Measurements from ENCODE around the gene ZNF808. TPM values are rescaled to one million over a fixed set of nuclear protein-coding genes. Genes with fewer than 3 reads are reported as not detected.
"Not testable (repeated sequence)": the region's sequence is repeated elsewhere in the genome, so short reads cannot be mapped to it uniquely, and the experiment has no call there.

Gene ZNF808
- total RNA-seq, 1 donor from 2014 or later, result 41.6 TPM

DNA sequence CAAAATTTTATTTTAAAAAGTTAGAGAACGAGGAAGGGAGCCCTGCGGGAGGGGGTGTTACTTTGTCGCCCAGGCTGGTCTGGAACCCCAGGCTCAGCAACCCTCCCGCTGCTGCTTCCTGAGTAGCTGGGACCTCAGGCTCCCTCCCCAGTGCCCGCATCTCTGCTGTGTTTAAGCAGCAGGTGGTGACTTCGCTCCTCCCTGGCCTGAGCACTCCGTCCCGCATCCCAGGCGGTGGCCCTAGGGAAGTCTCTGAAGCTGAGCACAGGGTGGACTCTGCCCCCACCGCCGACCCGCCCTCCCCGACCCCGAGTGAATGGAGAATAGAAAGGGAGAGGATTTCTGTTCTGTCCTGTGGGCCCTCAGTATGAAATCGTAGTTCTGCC lies 73.2 kb downstream of the ZNF808 start:
- Mint-ChIP-seq H3K4me3 (ENCODE audit: low read depth) (peak overlapping the region; percentile 86), H3K27ac (peak overlapping the region; percentile 90), H3K9me3 (ENCODE audit: low read depth) (no peaks in the 10 kb centered on the region)

DNA sequence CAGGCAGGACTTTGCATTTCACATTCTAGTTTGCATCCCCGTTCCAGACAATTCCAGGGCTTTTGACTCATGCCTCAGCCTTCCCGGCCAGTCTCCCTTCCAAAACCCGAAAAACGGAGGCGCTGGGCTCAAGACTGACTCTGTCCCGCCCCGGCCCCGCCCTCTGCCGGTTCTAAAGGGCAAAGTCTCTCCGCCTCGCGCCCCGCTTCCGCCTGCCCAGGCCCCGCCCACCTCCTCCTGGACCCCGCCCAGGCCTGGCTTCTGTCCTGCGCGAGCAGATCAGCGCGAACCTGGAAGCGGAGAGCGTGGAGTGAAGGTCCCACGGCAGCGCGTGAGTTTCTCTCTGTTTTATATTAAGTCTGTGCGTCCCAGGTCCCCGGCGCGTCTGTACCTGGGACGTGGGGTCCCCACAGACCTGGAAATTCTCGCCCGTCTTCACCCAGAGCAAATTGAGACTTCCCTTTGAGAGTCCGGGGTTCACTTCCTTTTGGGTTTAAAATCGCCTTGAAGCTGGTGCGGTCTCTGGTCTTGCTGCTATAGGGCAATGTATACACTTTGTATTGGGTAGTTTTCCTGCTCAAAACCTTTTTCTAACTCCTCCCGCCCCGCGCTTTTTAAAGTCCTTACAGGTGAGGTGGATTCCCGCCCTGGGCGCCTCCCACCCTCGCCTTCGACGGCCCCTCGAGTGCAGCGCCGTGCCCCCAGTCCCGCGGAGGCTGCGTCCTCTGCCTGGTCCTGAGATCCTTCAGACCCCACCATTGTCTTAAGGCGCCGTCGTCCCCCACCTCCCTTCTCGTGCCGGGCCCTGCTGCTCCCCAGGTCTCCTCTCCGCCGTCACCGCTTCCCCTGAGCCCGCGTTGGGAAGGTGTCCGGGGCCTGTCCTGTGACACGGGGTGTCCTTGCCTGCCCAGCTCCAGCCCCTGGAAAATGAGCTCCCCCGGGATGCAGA lies 73.8 kb downstream of the ZNF808 start:
- peak overlapping the region; percentile 86 for H3K4me3 Mint-ChIP-seq (ENCODE audit: low read depth)
- peaks cover 34% of the 10 kb centered on the region for H3K4me1 Mint-ChIP-seq (ENCODE audit: low read depth)
- H3K36me3 Mint-ChIP-seq (ENCODE audit: insufficient read depth), result peaks cover 26% of the 10 kb centered on the region
- DNase-seq (ENCODE audit: low spot score, unreplicated experiment), result peak; percentile 96
- H3K9me3 Mint-ChIP-seq (ENCODE audit: low read depth), result no peaks in the 10 kb centered on the region
- no peaks in the 10 kb centered on the region for H3K27me3 Mint-ChIP-seq
- TF ChIP-seq, protein P1, sequence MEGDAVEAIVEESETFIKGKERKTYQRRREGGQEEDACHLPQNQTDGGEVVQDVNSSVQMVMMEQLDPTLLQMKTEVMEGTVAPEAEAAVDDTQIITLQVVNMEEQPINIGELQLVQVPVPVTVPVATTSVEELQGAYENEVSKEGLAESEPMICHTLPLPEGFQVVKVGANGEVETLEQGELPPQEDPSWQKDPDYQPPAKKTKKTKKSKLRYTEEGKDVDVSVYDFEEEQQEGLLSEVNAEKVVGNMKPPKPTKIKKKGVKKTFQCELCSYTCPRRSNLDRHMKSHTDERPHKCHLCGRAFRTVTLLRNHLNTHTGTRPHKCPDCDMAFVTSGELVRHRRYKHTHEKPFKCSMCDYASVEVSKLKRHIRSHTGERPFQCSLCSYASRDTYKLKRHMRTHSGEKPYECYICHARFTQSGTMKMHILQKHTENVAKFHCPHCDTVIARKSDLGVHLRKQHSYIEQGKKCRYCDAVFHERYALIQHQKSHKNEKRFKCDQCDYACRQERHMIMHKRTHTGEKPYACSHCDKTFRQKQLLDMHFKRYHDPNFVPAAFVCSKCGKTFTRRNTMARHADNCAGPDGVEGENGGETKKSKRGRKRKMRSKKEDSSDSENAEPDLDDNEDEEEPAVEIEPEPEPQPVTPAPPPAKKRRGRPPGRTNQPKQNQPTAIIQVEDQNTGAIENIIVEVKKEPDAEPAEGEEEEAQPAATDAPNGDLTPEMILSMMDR (IDR thresholded peaks at IDR 0.05; ENCODE audit: unreplicated experiment), result peak; percentile 51
- peak overlapping the region; percentile 91 for H3K27ac Mint-ChIP-seq

More for the DNA sequence above, 73.2 kb downstream of the ZNF808 start:
- peak; percentile 23 for DNase-seq (ENCODE audit: low spot score, unreplicated experiment)
- no peaks in the 10 kb centered on the region for H3K27me3 Mint-ChIP-seq
- H3K36me3 Mint-ChIP-seq (ENCODE audit: insufficient read depth), result peaks cover 29% of the 10 kb centered on the region
- TF ChIP-seq, protein P1 (IDR thresholded peaks at IDR 0.05; ENCODE audit: unreplicated experiment), result no peak
- peaks cover 32% of the 10 kb centered on the region for H3K4me1 Mint-ChIP-seq (ENCODE audit: low read depth)

DNA sequence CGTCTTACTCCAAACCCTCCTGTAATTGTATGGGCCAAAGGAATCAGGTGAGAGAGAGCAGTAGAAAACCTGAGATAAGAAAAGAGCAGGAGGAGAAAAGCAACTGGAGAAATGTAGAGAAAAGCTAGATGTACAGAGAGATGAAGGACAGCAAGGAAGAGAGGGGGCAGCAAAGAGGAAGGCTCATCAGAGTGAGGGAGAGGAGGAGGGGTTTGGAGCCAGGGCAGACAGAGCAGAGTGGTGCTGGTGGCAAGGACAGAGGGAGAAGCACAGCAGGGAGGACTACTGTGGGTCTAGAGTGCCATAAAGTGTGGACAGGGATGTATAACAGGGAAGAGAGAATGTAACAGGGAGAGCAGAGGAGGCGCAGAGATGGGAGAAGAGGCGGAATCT lies 74.5 kb downstream of the ZNF808 start:
- H3K27me3 Mint-ChIP-seq; DNase-seq (ENCODE audit: low spot score, unreplicated experiment); H3K9me3 Mint-ChIP-seq (ENCODE audit: low read depth): not testable (repeated sequence)
- H3K36me3 Mint-ChIP-seq (ENCODE audit: insufficient read depth), result peaks cover 21% of the 10 kb centered on the region
- H3K4me3 Mint-ChIP-seq (ENCODE audit: low read depth), result peak overlapping the region; percentile 86
- TF ChIP-seq, protein P1 (IDR thresholded peaks at IDR 0.05; ENCODE audit: unreplicated experiment), result peak; percentile 17
- H3K4me1 Mint-ChIP-seq (ENCODE audit: low read depth), result peaks cover 35% of the 10 kb centered on the region
- peak overlapping the region; percentile 91 for H3K27ac Mint-ChIP-seq

DNA sequence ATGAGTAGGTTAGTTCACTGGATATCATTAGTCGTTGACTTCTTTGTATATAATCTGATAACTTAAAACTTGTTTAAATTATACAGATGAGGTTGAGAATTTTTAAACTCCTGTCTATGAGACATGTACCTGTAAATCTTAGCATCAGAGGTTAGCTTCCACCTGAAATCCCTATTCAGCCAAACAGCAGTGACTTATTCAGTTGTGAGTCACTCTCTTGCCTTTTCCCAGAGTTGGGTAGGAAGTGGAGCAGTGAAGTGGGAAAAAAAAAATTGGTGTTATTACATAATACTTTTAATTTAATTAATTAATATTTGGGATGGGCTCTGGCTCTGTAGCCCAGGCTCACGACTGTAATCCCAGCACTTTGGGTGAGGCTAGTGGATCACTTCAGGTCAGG lies 75.5 kb downstream of the ZNF808 start:
- no peak for DNase-seq (ENCODE audit: low spot score, unreplicated experiment)
- TF ChIP-seq, protein P1 (IDR thresholded peaks at IDR 0.05; ENCODE audit: unreplicated experiment), result no peak
- Mint-ChIP-seq H3K27ac (no peak overlapping the region), H3K36me3 (ENCODE audit: insufficient read depth) (peaks cover 12% of the 10 kb centered on the region), H3K4me3 (ENCODE audit: low read depth) (no peak overlapping the region), H3K4me1 (ENCODE audit: low read depth) (peaks cover 36% of the 10 kb centered on the region), H3K9me3 (ENCODE audit: low read depth) (no peaks in the 10 kb centered on the region), H3K27me3 (no peaks in the 10 kb centered on the region)

DNA sequence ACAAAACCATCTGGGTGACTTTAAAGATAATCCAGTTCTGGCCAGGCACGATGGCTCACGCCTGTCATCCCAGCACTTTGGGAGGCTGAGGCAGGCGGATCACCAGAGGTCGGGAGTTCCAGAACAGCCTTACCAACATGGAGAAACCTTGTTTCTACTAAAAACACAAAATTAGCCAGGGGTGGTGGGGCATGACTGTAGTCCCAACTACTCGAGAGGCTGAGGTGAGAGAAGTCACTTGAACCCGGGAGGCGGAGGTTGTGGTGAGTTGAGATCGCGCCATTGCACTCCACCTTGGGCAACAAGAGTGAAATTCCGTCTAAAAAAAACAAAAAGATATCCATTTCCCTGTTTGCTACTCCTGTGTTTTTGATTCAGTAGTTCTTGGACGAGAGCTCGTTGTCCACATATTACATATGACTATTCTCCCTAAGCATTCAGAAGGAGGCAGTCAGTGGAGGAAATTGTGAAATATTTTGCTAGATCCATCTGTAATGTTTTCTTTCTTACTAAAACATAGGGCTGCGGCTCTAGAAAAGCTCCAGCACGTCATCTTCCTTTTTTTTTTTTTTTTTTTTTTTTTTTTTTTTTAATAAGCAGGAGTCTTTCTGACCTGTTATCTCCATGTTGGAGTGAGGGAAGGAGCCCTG lies 76.2 kb downstream of the ZNF808 start:
- no peaks in the 10 kb centered on the region for H3K27me3 Mint-ChIP-seq
- no peak for DNase-seq (ENCODE audit: low spot score, unreplicated experiment)
- H3K36me3 Mint-ChIP-seq (ENCODE audit: insufficient read depth), result peaks cover 12% of the 10 kb centered on the region
- no peak overlapping the region for H3K27ac Mint-ChIP-seq
- TF ChIP-seq, protein P1 (IDR thresholded peaks at IDR 0.05; ENCODE audit: unreplicated experiment), result no peak
- no peak overlapping the region for H3K4me3 Mint-ChIP-seq (ENCODE audit: low read depth)
- H3K4me1 Mint-ChIP-seq (ENCODE audit: low read depth), result peaks cover 35% of the 10 kb centered on the region
- H3K9me3 Mint-ChIP-seq (ENCODE audit: low read depth), result no peaks in the 10 kb centered on the region

Measured in progenitor cell of endocrine pancreas (in vitro differentiated cells).